ENCODE measurements around the gene WDCP.

The WDCP gene

DNA sequence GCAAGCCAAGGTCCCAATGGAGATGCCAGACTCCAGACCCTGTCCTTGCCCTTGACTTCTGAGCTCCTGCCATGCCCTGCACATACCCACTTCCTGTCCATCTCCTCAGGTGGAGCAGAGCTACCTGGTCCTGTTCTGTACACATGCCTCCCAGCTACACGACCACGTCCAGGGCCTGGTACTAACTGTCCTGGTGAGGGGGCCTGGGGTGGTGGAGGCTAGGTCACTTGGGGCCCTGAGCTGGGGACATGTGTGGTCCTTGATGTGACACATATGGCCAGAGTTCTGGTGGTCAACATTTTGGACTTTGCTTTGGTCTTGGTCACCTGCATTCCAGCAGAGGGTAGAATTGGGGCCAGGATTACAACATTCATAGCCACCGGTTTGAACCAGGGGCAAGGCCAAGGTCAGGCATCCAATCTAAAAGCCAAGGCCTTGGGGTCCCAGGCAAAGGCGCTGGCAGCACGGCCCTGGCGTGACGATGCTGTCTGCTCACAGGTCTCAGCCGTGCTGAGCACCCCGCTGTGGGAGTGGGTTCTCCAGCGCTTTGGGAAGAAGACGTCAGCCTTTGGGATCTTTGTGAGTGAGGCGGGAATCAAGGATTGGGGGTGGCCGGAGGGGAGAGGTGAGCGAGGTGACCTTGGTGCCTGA, 24.7 kb downstream of the WDCP start:
- Histone ChIP-seq H3K36me3 (ENCODE audit: control insufficient read depth, insufficient read depth, low read length) (peaks cover 10% of the 10 kb centered on the region), H3K27ac (ENCODE audit: insufficient read depth, low read depth, low read length, poor library complexity, severe bottlenecking) (no peak overlapping the region), H3K4me1 (ENCODE audit: control insufficient read depth, insufficient read depth, low read length) (peaks cover 12% of the 10 kb centered on the region), H3K4me3 (ENCODE audit: insufficient read depth, low read depth, low read length) (no peak overlapping the region), H3K9me3 (ENCODE audit: control insufficient read depth, low read length) (no peaks in the 10 kb centered on the region), H3K27me3 (ENCODE audit: control insufficient read depth, insufficient read depth, low read length, poor library complexity, severe bottlenecking) (no peaks in the 10 kb centered on the region)
- 96 to 97% methylated on average over 14 of the region's 14 CpGs for WGBS, 2 experiments

DNA sequence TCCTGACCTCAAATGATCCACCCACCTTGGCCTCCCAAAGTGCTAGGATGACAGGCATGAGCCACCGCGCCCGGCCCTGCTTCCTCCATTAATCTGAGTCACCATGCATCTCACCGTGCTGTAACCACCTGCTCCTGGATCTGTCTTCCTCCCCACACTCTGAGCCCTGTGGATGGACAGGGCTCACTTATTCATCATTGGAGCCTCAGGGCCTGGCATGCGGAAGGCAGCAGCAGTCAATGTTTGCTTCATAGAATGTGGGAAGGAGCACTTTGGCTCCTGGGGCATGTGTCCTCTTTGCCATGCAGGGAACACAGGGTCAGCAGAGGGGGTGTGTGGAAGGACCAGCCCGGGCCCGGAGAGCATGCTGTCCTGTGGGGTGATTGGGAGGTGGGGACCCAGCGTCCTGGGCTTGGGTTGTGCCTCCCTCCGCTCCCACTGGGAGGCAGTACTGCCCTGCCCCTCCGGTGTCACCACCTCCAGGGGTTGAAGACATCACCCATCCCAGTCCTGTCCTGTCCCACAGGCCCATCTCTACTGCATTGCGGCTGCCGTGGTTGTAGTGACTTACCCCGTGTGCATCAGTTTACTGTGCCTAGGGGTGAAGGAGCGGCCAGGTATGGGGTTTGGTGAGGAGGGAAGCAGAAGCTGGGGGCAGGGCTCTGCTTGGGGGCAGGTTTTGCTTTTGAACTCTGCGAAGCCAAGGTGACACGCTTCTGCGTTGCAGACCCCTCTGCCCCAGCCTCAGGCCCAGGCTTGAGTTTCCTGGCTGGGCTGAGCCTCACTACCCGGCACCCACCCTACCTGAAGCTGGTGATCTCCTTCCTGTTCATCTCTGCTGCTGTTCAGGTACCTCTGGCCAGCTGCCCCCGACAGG, 25.8 kb downstream of the WDCP start:
- no peaks in the 10 kb centered on the region for H3K27me3 ChIP-seq (ENCODE audit: control insufficient read depth, insufficient read depth, low read length, poor library complexity, severe bottlenecking)
- peaks cover 10% of the 10 kb centered on the region for H3K36me3 ChIP-seq (ENCODE audit: control insufficient read depth, insufficient read depth, low read length)
- H3K27ac ChIP-seq (ENCODE audit: insufficient read depth, low read depth, low read length, poor library complexity, severe bottlenecking) = no peak overlapping the region
- no peaks in the 10 kb centered on the region for H3K9me3 ChIP-seq (ENCODE audit: control insufficient read depth, low read length)
- H3K4me1 ChIP-seq (ENCODE audit: control insufficient read depth, insufficient read depth, low read length) = peaks cover 7% of the 10 kb centered on the region
- no peak overlapping the region for H3K4me3 ChIP-seq (ENCODE audit: insufficient read depth, low read depth, low read length)
- WGBS, 2 experiments = 79 to 82% methylated on average over 19 of the region's 19 CpGs

DNA sequence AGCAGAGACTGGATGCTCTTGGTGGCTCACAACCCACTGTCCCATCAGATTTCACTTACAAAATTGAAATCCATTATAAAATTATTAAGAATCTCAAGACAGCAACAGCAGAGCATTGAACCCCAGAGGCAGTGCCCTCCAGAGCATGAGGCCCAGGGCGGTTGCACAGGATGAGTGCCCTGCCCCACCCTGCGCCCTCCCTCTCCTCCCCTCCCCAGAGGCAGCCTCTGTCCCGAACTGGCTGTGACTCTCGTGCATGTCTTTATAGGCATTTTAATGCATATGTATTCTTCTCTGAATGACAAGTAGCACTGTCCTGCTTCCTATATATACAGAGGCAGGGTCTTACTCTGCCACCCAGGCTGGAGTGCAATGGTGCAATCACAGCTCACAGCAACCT, 26.9 kb downstream of the WDCP start:
- Histone ChIP-seq H3K36me3 (ENCODE audit: control insufficient read depth, insufficient read depth, low read length) (peaks cover 5% of the 10 kb centered on the region), H3K9me3 (ENCODE audit: control insufficient read depth, low read length) (no peaks in the 10 kb centered on the region), H3K27ac (ENCODE audit: insufficient read depth, low read depth, low read length, poor library complexity, severe bottlenecking) (no peak overlapping the region), H3K4me1 (ENCODE audit: control insufficient read depth, insufficient read depth, low read length) (peaks cover 6% of the 10 kb centered on the region), H3K27me3 (ENCODE audit: control insufficient read depth, insufficient read depth, low read length, poor library complexity, severe bottlenecking) (no peaks in the 10 kb centered on the region), H3K4me3 (ENCODE audit: insufficient read depth, low read depth, low read length) (no peak overlapping the region)
- WGBS, 2 experiments = 82 to 91% methylated on average over 4 of the region's 4 CpGs

DNA sequence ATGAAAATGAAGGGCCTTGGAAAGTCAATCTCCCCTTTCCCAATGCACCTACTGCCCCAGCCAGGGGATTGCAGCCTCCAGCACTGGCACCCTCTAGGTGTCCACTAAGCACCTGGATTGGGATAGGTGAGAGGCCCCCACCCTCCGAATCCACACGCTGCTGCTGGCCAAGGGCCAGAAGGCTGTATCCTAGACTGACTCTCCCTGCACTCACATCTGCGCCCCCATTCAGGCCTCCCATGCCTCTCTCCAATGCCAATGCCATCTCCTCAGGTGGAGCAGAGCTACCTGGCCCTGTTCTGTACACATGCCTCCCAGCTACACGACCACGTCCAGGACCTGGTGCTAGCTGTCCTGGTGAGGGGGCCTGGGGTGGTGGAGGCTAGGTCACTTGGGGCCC, 27.5 kb downstream of the WDCP start:
- Histone ChIP-seq H3K27me3 (ENCODE audit: control insufficient read depth, insufficient read depth, low read length, poor library complexity, severe bottlenecking) (no peaks in the 10 kb centered on the region), H3K9me3 (ENCODE audit: control insufficient read depth, low read length) (no peaks in the 10 kb centered on the region), H3K36me3 (ENCODE audit: control insufficient read depth, insufficient read depth, low read length) (peaks cover 5% of the 10 kb centered on the region), H3K4me3 (ENCODE audit: insufficient read depth, low read depth, low read length) (no peak overlapping the region), H3K27ac (ENCODE audit: insufficient read depth, low read depth, low read length, poor library complexity, severe bottlenecking) (no peak overlapping the region), H3K4me1 (ENCODE audit: control insufficient read depth, insufficient read depth, low read length) (peaks cover 6% of the 10 kb centered on the region)
- 95 to 97% methylated on average over 5 of the region's 5 CpGs for WGBS, 2 experiments

- H3K4me3 ChIP-seq (ENCODE audit: insufficient read depth, low read depth, low read length) = no peak overlapping the region
- no peaks in the 10 kb centered on the region for H3K9me3 ChIP-seq (ENCODE audit: control insufficient read depth, low read length)
- 82 to 85% methylated on average over 9 of the region's 9 CpGs for WGBS, 2 experiments
- H3K27me3 ChIP-seq (ENCODE audit: control insufficient read depth, insufficient read depth, low read length, poor library complexity, severe bottlenecking) = no peaks in the 10 kb centered on the region
- no peaks in the 10 kb centered on the region for H3K36me3 ChIP-seq (ENCODE audit: control insufficient read depth, insufficient read depth, low read length)
- no peak overlapping the region for H3K27ac ChIP-seq (ENCODE audit: insufficient read depth, low read depth, low read length, poor library complexity, severe bottlenecking)
- peaks cover 6% of the 10 kb centered on the region for H3K4me1 ChIP-seq (ENCODE audit: control insufficient read depth, insufficient read depth, low read length)
Observed at GRCh38 chr2:24018241-24018640, 28.9 kb downstream of the WDCP start.

GRCh38 chr2:24017711-24018110, 29.5 kb downstream of the WDCP start:
- H3K27ac ChIP-seq (ENCODE audit: insufficient read depth, low read depth, low read length, poor library complexity, severe bottlenecking) = no peak overlapping the region
- no peaks in the 10 kb centered on the region for H3K9me3 ChIP-seq (ENCODE audit: control insufficient read depth, low read length)
- H3K4me1 ChIP-seq (ENCODE audit: control insufficient read depth, insufficient read depth, low read length) = peaks cover 6% of the 10 kb centered on the region
- no peaks in the 10 kb centered on the region for H3K36me3 ChIP-seq (ENCODE audit: control insufficient read depth, insufficient read depth, low read length)
- 79 to 85% methylated on average over 8 of the region's 8 CpGs for WGBS, 2 experiments
- H3K27me3 ChIP-seq (ENCODE audit: control insufficient read depth, insufficient read depth, low read length, poor library complexity, severe bottlenecking) = no peaks in the 10 kb centered on the region
- no peak overlapping the region for H3K4me3 ChIP-seq (ENCODE audit: insufficient read depth, low read depth, low read length)

GRCh38 chr2:24016853-24017703, 30.1 kb downstream of the WDCP start:
- H3K27ac ChIP-seq (ENCODE audit: insufficient read depth, low read depth, low read length, poor library complexity, severe bottlenecking) = no peak overlapping the region
- 93 to 94% methylated on average over 35 of the region's 35 CpGs for WGBS, 2 experiments
- H3K27me3 ChIP-seq (ENCODE audit: control insufficient read depth, insufficient read depth, low read length, poor library complexity, severe bottlenecking) = no peaks in the 10 kb centered on the region

GRCh38 chr2:24016376-24016761, 30.8 kb downstream of the WDCP start:
- H3K27ac ChIP-seq (ENCODE audit: insufficient read depth, low read depth, low read length, poor library complexity, severe bottlenecking) = no peak overlapping the region
- peaks cover 6% of the 10 kb centered on the region for H3K27me3 ChIP-seq (ENCODE audit: control insufficient read depth, insufficient read depth, low read length, poor library complexity, severe bottlenecking)
- H3K4me1 ChIP-seq (ENCODE audit: control insufficient read depth, insufficient read depth, low read length) = peaks cover 6% of the 10 kb centered on the region
- no peaks in the 10 kb centered on the region for H3K9me3 ChIP-seq (ENCODE audit: control insufficient read depth, low read length)
- 90 to 91% methylated on average over 9 of the region's 9 CpGs for WGBS, 2 experiments
- no peaks in the 10 kb centered on the region for H3K36me3 ChIP-seq (ENCODE audit: control insufficient read depth, insufficient read depth, low read length)
- no peak overlapping the region for H3K4me3 ChIP-seq (ENCODE audit: insufficient read depth, low read depth, low read length)

More at GRCh38 chr2:24016853-24017703, 30.1 kb downstream of the WDCP start:
- H3K4me1 ChIP-seq (ENCODE audit: control insufficient read depth, insufficient read depth, low read length) = peaks cover 6% of the 10 kb centered on the region
- H3K36me3 ChIP-seq (ENCODE audit: control insufficient read depth, insufficient read depth, low read length) = no peaks in the 10 kb centered on the region
- no peaks in the 10 kb centered on the region for H3K9me3 ChIP-seq (ENCODE audit: control insufficient read depth, low read length)
- no peak overlapping the region for H3K4me3 ChIP-seq (ENCODE audit: insufficient read depth, low read depth, low read length)

DNA sequence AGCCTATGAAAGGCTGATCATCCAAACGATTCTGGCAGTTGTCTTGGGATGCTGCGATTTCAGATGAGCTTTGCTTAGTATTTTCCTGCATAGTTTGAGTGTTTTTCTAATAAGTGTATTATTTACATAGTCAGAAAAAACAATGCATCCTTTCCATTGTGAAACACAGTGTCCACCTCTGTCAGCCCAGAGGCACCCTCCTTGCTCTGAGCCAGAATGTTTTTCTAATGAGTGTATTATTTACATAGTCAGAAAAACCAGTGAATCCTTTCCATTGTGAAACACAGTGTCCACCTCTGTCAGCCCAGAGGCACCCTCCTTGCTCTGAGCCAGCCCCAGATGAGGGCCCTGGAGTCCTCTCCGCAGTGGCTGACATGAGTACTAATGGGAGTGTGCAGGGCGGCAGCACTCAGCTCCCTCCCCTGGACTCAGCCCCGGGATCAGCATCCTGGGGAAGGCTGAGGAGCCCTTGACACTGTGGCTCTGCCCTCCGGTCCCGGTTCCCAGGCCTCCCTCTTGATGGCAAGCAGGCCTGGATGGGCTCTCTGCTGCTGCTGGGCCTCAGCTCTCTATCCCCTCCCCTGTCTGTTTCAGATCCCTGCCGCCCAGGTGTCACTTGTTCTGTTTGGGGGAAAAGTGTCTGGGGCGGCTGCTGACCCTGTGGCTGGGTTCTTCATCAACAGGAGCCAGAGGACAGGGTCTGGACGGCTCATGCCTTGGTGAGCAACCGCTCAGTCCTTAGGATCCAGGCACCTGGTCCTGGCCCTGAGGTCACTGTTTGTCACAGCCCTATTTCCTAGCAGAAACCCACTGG, 31.4 kb downstream of the WDCP start:
- no peak overlapping the region for H3K27ac ChIP-seq (ENCODE audit: insufficient read depth, low read depth, low read length, poor library complexity, severe bottlenecking)
- peaks cover 6% of the 10 kb centered on the region for H3K4me1 ChIP-seq (ENCODE audit: control insufficient read depth, insufficient read depth, low read length)
- H3K27me3 ChIP-seq (ENCODE audit: control insufficient read depth, insufficient read depth, low read length, poor library complexity, severe bottlenecking) = peaks cover 11% of the 10 kb centered on the region
- no peak overlapping the region for H3K4me3 ChIP-seq (ENCODE audit: insufficient read depth, low read depth, low read length)
- WGBS, 2 experiments = 69 to 70% methylated on average over 10 to 11 of the region's 11 CpGs
- no peaks in the 10 kb centered on the region for H3K36me3 ChIP-seq (ENCODE audit: control insufficient read depth, insufficient read depth, low read length)
- no peaks in the 10 kb centered on the region for H3K9me3 ChIP-seq (ENCODE audit: control insufficient read depth, low read length)
